GM19397 (cell line): ENCODE results near the gene SENP8.
"Not testable (repeated sequence)": the region's sequence is repeated elsewhere in the genome, so short reads cannot be mapped to it uniquely, and the experiment has no call there.

Experiments
- ATAC-seq: cut with Tn5 transposase; IDR thresholded peaks from one replicate; pipeline ENCODE4 v1.9.1; 2021; ENCODE audit warnings: mild to moderate bottlenecking, moderate library complexity; ENCODE audit not compliant: unreplicated experiment

SENP8 gene

DNA sequence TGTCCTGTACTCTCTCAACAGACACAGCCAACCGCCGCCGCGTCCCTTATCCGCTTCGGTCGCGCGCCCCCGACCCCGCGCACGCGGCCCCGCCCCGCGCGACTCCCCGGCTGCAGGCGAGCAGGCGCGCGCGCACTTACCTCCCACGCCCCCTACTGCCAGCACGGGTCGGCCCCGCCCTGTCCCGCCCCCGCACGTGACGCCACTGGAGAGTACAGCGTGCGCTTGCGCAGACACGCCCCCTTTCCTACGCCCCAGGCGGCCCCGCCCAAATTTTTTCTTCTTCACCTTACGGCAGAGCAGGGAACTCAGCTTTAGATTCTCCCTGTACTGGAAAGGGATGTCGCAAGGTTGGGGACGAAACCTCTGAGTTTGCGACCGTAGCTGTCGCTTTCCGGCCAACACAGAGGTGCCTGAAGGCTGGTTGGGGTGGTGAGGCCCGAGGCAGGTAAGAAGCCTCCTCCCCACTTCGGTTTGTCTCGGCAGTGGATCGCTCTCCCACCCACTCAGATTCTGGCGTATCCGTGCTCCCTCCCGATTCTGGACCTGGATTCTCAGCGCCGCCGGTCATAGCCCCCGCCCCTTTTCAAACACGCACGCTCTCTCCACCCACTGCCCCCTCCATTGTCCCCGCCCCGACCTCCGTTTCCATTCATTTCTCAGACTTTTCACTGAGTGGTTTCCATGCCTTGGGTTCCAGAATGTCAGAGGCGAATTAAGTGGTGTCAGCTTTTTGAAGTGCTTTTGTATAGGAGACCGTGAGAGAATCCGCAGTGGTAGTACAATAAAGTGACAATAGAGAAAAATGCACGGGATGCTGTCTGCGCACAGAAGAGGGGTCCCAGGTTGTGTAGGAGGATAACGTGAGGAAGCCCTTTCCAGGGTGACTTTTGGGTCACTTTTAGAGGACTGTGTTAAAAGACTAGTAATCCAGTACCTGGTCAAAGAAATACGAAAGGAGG is at the start of gene SENP8, which contains the start of gene MYO9A:
TSS of gene SENP8 (plus strand) at position 387 of the 962 bp plus-strand sequence. CDS start 21,221 bp downstream, outside the sequence.
TSS of gene MYO9A (minus strand) at position 134 of the 962 bp plus-strand sequence. CDS start 71,587 bp downstream, outside the sequence.
- peak; percentile 73 for ATAC-seq

DNA sequence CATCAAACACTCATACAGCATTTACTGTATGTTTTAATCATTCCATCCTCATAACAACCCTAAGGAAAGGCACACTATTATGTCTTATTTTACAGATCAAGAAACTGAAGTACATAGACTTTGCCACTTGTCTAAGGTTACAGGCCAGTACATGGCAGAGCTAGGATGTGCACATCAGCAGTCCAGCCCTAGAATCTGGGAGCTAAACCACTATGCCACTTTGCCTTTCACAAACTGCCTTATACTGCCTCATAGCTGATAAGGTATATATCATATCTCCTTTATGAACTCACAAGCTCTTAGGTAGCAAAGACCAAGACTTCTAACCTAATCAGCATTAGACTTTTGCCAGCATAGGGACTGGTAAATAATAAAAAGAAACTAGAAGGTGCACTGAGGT is 49.3 kb upstream of the SENP8 start:
- ATAC-seq: no peak

DNA sequence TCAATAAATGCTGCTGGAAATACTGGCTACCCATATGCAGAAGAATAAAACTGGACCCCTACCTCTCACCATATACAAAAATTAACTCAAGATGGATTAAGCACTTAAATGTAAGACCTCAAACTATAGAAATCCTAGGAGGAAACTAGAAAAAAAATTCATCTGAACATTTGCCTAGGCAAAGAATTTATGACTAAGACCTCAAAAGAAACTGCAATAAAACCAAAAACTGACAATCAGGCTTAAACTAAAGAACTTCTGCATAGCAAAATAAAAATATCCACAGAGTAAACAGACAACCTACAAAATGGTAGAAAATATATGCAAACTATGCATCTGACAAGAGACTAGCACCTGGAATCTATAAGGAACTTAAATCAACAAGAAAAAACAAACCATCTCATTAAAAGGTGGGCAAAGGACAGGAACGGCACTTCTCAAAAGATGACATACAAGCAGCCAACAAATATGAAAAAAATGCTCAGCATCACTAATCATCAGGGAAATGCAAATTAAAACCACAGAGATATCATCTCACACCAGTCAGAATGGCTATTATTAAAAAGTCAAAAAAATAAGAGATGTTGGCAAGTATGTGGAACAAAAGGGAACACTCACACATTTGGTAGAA is 47.3 kb upstream of the SENP8 start:
- no peak for ATAC-seq

DNA sequence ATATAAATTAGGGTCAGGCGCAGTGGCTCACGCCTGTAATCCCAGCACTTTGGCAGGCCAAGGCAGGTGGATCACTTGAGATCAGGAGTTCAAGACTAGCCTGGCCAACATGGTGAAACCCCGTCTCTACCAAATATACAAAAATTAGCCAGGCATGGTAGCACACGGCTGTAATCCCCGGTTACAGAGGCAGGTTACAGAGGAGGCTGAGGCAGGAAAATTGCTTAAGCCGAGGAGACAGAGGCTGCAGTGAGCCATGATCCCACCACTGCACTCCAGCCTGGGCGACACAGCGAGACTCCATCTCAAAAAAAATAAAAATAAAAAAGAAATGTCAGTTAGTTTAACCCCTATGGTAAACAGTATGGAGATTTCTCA is 46.8 kb upstream of the SENP8 start:
- ATAC-seq: not testable (repeated sequence)

DNA sequence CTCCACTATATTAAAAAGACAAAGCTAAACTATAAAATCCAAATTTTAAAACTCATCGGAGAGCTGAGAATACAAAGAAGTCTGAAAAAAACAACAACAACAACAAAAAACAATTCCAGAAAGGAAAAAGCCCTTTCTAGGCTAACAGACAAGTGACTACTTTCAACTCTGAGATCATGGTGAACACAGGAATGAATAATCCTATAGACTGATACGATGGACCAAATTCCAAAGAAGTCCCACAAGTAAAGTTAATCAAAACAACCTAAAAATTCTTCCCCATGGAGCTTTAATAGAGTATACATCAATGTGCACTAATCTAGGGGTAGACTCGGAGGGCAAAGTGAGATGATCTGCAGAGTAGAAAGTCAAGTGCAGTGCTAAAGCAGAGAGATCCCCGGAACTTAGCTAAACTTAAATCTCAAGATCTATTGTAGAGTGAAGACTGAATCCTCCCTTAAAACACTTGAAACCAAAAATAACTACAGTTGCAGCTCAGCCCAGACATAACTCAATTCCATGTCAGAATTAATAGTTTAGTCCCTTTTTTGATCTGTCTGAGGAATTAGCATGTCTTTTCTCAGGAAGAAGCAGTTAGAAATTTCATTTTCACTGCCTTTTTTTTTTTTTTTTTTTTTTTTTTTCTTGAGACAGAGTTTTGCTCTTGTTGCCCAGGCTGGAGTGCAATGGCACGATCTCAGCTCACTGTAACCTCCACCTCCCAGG is 43.7 kb upstream of the SENP8 start:
- no peak for ATAC-seq

DNA sequence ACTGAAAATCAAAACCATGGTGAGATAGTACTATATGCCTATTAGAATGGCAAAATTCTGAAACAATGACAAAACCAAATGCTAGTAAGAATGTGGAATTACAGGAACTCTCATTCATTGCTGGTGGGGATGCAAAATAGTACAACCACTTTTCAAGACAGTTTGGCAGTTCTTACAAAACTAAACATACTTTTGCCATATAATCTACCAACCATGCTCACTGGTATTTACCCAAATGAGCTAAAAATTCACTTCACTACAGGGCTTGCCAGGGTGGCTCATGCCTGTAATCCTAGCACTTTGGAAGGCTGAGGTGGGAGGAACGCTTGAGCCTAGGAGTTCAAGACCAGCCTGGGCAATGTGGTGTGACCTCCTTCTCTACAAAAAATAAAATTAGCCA is 40.3 kb upstream of the SENP8 start:
- ATAC-seq: no peak

DNA sequence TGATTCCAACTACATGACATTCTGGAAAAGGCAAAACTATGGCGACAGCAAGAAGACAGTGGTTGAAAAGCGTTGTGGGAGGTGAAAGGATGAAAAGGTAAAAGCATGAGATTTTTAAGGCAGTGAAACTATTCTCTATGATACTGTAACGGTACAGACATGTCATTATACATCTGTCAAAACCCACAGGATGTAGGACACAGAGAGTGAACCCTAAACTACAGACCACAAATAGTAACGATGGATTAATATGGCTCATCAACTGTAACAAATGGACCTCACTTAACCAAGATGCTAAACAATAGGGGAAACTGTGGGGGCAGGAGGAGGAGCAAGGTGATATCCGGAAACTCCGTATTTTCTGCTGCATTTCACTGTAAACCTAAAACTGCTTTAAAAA is 39.3 kb upstream of the SENP8 start:
- ATAC-seq: no peak

DNA sequence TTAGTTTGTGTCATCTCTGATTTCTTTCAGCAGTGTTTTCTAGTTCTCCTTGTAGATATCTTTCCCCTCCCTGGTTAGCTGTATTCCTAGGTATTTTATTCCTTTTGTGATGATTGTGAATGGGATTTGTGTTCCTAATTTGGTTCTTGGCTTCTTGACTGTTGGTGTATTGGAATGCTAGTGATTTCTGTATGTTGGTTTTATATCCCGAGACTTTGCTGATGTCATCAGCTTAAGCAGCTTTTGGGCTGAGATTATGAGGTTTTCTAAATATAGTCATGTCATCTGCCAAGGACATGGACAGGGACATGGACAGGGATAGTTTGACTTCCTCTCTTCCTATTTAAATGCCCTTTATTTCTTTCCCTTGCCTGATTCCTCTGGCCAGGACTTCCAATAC is 36.0 kb upstream of the SENP8 start:
- no peak for ATAC-seq

DNA sequence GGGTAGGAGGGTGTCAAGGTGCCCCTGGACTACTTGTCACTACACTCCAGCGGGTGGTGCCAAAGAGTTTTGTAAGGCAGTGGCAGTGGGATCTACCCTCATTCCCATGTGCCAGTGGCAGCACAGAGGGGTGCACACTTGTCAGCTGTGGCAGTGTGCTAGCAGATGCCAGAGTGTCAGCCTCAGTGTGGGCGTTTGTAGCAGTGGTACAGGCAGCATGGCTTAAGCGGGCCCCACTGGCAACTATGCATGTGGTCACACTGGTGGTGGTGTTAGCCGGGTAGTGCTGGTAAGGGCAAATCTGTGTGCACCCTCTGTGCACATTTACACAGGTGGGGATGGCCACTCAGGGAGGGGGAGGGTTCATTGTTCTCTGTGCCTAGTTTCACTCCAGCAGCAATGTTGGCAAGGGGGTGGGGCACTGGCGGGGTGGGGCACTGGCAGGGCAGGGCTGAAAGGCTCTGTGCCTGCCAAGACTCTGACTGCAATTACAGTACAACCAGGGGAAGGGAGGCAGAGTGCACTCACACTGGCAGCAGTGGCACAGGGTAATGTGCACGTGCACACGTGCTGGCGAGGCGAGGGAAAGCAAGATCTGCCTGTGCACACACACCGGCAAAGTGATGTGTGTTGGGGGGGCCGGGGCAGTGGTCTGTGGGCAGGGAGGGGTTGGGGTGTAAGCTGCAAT is 32.0 kb upstream of the SENP8 start:
- no peak for ATAC-seq

DNA sequence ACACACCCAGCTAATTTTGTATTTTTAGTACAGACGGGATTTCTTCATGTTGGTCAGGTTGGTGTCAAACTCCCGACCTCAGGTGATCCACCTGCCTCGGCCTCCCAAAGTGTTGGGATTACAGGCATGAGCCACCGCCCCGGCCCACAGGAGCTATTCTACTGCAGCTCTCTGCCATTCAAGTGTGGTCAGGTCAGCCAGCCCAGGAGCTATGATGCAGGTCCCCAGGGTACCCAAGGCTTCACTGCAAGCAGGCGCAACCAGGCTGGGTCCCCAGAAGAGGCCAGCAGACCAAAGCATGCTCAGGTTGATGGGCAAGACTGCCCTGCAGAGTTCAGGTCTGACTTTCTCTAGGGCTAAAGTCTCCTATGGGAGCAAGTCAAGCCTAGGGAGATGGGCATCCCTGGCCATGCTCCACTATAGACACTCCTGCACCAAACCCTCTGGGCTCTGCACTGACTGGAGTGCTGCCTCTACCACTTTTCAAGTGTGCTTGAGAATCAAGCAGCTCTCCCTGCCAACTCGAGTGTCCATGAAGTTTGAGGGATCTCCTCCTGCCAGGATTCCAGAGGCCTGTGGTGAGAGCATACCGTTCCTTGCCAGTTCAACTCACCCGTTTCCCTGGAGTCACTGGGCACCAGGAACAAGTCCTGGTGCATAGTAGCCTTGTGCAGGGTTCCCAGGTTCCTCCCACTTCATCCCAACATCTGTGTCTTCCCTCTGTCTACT is 31.1 kb upstream of the SENP8 start:
- no peak for ATAC-seq

DNA sequence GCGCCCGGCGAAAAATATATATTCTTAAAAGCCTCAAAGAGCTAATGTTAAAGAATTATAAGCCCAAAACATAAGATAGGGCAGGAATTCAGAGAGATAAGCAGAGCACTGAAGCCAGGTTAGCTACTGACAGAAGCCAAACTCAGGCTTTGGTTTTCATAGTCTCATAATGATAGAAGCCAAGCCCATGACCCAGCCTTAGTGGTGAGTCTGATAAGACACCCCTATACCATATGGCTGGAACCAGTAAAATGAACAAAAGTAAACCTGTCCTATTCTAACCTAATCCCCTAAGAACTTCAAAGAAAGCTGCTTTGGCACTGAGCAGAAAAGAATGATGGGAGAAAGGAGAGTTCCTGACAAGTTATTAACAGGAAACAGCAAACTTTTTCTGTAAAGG is 26.2 kb upstream of the SENP8 start:
- no peak for ATAC-seq

DNA sequence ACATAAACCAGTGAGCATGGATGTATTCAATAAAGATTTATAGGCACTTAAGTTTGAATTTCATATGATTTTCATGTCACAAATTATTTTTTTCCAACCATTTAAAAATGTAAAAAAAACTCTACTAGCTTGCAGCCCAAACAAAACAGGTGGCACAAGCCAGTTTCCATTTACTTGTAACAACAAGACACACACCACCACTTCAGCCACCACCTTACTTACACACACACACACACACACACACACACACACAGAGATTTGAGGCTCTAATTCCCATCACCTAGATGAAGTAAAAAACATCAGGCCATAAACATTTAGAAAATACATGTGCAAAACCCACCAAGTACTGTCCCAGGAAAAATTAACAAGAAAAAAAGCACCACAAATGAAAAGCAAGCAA is 25.5 kb upstream of the SENP8 start:
- no peak for ATAC-seq

DNA sequence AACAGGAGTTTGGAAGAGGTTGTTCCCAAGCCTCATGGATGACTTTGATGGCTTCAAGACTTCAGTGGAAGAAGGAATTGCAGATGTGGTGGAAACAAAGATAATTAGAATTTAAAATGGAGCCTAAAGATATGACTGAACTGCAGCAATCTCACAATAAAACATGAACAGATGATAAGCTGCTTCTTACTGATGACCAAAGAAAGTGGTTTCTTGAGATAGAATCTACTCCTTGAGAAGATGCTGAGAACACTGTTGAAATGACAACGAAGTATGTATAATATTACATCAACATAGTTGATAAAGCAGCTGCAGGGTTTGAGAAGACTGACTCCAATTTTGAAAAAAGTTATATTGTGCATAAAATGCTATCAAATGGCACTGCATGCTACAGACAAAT is 21.4 kb upstream of the SENP8 start:
- ATAC-seq: no peak

DNA sequence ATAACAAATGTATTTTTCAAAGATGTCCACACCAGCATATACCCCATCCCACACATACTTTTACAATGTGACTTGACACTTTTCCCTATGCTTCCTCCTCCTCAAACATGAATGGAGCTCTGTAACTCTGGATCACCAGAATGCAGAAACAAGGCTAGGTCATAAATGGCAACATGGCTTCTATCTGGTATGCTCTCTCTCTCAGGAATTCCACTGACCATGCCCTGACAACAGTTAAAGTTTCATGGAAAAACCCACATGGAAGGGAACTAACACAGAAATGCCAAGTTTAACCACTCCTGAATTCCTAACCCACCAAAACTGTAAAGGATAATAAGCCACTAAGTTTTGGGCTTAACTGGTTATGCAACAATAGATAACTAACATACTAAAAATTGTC is 20.2 kb upstream of the SENP8 start:
- no peak for ATAC-seq

DNA sequence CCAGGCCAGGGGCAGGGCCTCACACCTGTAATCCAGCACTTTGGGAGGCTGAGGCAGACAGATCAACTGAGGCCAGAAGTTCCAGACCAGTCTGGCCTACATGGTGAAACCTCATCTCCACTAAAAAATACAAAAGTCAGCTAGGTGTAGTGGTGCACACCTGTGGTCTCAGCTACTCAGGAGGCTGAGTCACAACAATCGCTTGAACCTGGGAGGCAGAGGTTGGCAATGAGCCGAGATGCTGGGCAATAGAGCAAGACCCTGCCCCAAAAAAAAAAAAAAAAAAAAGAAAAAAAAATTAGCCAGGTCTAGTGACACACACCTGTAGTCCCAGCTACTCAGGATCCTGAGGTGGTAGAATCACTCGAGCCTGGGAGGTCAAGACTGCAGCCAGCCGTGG is 19.0 kb upstream of the SENP8 start:
- ATAC-seq: no peak

DNA sequence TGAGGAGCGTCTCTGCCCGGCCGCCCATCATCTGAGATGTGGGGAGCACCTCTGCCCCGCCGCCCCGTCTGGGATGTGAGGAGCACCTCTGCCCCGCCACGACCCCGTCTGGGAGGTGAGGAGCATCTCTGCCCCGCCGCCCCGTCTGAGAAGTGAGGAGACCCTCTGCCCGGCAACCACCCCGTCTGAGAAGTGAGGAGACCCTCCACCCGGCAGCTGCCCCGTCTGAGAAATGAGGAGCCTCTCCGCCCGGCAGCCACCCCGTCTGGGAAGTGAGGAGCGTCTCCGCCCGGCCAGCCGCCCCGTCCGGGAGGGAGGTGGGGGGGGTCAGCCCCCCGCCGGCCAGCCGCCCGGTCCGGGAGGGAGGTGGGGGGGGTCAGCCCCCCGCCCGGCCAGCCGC is 17.7 kb upstream of the SENP8 start:
- ATAC-seq: not testable (repeated sequence)

DNA sequence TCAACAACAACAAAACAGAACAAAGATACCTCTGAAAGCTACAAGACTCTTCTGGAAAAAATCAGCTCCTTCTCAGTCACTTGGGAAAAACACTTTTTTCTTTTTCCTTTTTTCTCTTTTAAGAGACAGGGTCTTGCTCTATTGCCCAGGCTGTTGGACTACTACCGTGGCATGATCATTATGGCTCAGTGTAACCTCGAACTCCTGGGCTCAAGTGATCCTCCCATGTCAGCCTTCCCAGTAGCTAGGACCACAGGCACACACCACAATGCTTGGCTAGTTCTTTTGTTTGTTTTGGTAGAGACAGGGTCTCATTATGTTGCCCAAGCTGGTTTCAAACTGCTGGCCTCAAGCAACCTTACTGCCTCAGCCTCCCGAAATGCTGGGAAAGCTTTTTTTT is 13.1 kb upstream of the SENP8 start:
- ATAC-seq: no peak

DNA sequence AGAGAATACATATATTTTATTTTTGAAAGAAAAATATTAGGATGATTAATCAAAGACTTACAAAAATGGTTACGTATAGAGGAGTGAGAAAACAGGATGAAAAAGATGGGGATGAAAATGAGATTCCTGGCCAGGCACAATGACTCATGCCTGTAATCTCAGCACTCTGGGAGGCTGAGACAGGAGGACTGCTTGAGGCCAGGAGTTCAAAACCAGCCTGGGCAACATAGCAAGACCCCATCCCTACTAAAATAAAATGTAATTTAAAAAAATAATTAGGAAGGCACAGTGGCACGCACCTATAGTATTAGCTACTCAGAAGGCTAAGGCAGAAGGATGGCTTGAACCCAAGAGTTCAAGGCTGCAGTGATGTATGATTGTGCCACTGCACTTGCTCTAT is 12.1 kb upstream of the SENP8 start:
- ATAC-seq: no peak

DNA sequence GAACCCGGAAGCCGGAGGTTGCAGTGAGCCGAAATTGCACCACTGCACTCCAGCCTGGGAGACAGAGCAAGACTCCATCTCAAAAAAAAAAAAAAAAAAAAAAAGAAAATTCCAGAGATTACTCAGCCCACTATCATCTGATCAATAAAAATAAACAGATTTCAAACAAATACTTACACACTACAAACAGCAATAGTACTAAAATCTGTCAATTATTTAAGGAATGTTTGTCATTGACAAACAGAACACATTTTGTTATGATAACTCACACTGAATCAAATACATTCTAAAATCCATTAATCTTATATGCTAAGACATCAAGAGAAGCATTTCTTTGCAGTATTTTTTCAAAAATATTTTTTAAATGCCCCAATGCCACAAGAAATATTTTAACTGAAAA is 7.8 kb upstream of the SENP8 start:
- ATAC-seq: no peak

DNA sequence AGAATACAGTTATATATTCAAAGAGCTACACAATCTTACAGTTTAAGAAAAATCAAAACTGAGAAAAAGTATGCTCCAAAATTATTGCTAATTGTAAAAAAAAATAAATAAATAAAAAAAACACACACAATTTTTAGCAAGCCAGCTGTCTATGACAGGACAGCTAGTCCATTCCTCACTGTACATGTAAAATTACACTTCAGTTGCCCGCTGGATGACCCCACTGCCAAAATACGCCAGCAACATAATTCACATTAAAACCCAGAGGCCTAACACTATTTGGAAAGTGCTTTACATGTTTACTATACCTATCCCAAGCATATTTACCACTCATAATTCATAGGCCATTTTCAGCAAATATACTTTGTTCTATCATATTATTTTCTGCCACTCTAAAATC is 6.1 kb upstream of the SENP8 start:
- ATAC-seq: no peak
